ENCODE measurements around the gene FGF14. TPM values are rescaled to one million over a fixed set of nuclear protein-coding genes. Genes with fewer than 3 reads are reported as not detected.

Gene FGF14
- total RNA-seq, 1 experiment from 2014 or later = not detected

- Histone ChIP-seq H3K4me2 (ENCODE audit: low read length) (no peak overlapping the region), H3F3A (ENCODE audit: low read length, unreplicated experiment) (no peaks in the 10 kb centered on the region), H3K4me1 (ENCODE audit: insufficient read depth, low read length) (no peaks in the 10 kb centered on the region), H4K20me1 (ENCODE audit: low read length) (no peaks in the 10 kb centered on the region), H3K9me3 (ENCODE audit: low read length) (no peaks in the 10 kb centered on the region), H3K9ac (ENCODE audit: low read length) (no peak overlapping the region), H3K36me3 (ENCODE audit: low read depth, low read length) (no peaks in the 10 kb centered on the region), H3K4me3 (ENCODE audit: low read length) (no peak overlapping the region), H3K9me2 (replicated peaks; ENCODE audit: low read length) (no peaks in the 10 kb centered on the region), H3K27me3 (ENCODE audit: low read length) (peaks cover 40% of the 10 kb centered on the region), H3K79me2 (ENCODE audit: low read length) (no peaks in the 10 kb centered on the region), H3K27ac (ENCODE audit: low read length) (no peak overlapping the region), H2AFZ (ENCODE audit: low read length) (no peak overlapping the region)
- POLR2A ChIA-PET (ENCODE audit: unreplicated experiment) = no interaction called here
- BruUV-seq (replicated peaks) = no TSS peak
- ATAC-seq (no peak), DNase-seq (no peak)
- intact Hi-C loops (cut with micrococcal nuclease) = no loop called here
- no peak for TF ChIP-seq EZH2phosphoT487 (IDR thresholded peaks at IDR 0.05; ENCODE audit: borderline replicate concordance, low read length)
- TF ChIP-seq EZH2 (IDR thresholded peaks at IDR 0.05; ENCODE audit: low read length, unreplicated experiment) = no peak
- TF ChIP-seq CTCF (conservative IDR thresholded peaks at IDR 0.05; ENCODE audit: low read depth, low read length) = no peak
- CTCF ChIA-PET = no interaction called here
These were observed 108.1 kb downstream of the FGF14 start for GRCh38 chr13:102293723-102294122.

GRCh38 chr13:102291587-102292218, 110.1 kb downstream of the FGF14 start:
- CTCF ChIA-PET = no interaction called here
- Histone ChIP-seq H3K4me1 (ENCODE audit: insufficient read depth, low read length) (no peaks in the 10 kb centered on the region), H3K79me2 (ENCODE audit: low read length) (no peaks in the 10 kb centered on the region), H3K9ac (ENCODE audit: low read length) (no peak overlapping the region), H3K9me3 (ENCODE audit: low read length) (no peaks in the 10 kb centered on the region), H3K27me3 (ENCODE audit: low read length) (peaks cover 21% of the 10 kb centered on the region), H3K27ac (ENCODE audit: low read length) (no peak overlapping the region), H2AFZ (ENCODE audit: low read length) (no peak overlapping the region), H4K20me1 (ENCODE audit: low read length) (no peaks in the 10 kb centered on the region), H3K9me2 (replicated peaks; ENCODE audit: low read length) (no peaks in the 10 kb centered on the region), H3K4me3 (ENCODE audit: low read length) (no peak overlapping the region), H3F3A (ENCODE audit: low read length, unreplicated experiment) (no peaks in the 10 kb centered on the region), H3K4me2 (ENCODE audit: low read length) (no peak overlapping the region), H3K36me3 (ENCODE audit: low read depth, low read length) (no peaks in the 10 kb centered on the region)
- POLR2A ChIA-PET (ENCODE audit: unreplicated experiment) = no interaction called here
- BruUV-seq (replicated peaks) = no TSS peak
- intact Hi-C loops (cut with micrococcal nuclease) = no loop called here
- DNase-seq (no peak), ATAC-seq (no peak)
- TF ChIP-seq EZH2phosphoT487 (IDR thresholded peaks at IDR 0.05; ENCODE audit: borderline replicate concordance, low read length) (no peak), CTCF (conservative IDR thresholded peaks at IDR 0.05; ENCODE audit: low read depth, low read length) (no peak), EZH2 (IDR thresholded peaks at IDR 0.05; ENCODE audit: low read length, unreplicated experiment) (no peak)

- Histone ChIP-seq H3K9me3 (ENCODE audit: low read length) (no peaks in the 10 kb centered on the region), H3K27ac (ENCODE audit: low read length) (no peak overlapping the region), H4K20me1 (ENCODE audit: low read length) (no peaks in the 10 kb centered on the region), H2AFZ (ENCODE audit: low read length) (no peak overlapping the region), H3F3A (ENCODE audit: low read length, unreplicated experiment) (no peaks in the 10 kb centered on the region), H3K4me2 (ENCODE audit: low read length) (no peak overlapping the region), H3K9ac (ENCODE audit: low read length) (no peak overlapping the region), H3K4me3 (ENCODE audit: low read length) (no peak overlapping the region), H3K36me3 (ENCODE audit: low read depth, low read length) (no peaks in the 10 kb centered on the region), H3K9me2 (replicated peaks; ENCODE audit: low read length) (no peaks in the 10 kb centered on the region), H3K79me2 (ENCODE audit: low read length) (no peaks in the 10 kb centered on the region), H3K4me1 (ENCODE audit: insufficient read depth, low read length) (no peaks in the 10 kb centered on the region), H3K27me3 (ENCODE audit: low read length) (peaks cover 1% of the 10 kb centered on the region; the same call in 1 of the 2 replicates)
- ChIA-PET POLR2A (ENCODE audit: unreplicated experiment) (no interaction called here), CTCF (no interaction called here)
- ATAC-seq (no peak), DNase-seq (peak; percentile 8)
- BruUV-seq (replicated peaks) = no TSS peak
- TF ChIP-seq CTCF (conservative IDR thresholded peaks at IDR 0.05; ENCODE audit: low read depth, low read length) = no peak
- TF ChIP-seq EZH2 (IDR thresholded peaks at IDR 0.05; ENCODE audit: low read length, unreplicated experiment) = no peak
- TF ChIP-seq EZH2phosphoT487 (IDR thresholded peaks at IDR 0.05; ENCODE audit: borderline replicate concordance, low read length) = no peak
- intact Hi-C loops (cut with micrococcal nuclease) = no loop called here
These were observed 112.2 kb downstream of the FGF14 start for GRCh38 chr13:102289606-102290005.

Measured in PC-3 (cell line).